Activated gamma-delta T cell (primary cell): ENCODE data around the gene DKK1.

Source experiments
- DNase-seq: peaks from one replicate; lab custom pipeline; 2025; lab: John Stamatoyannopoulos, UW
- total RNA-seq, 2 donors: gene quantifications; one replicate each; lab custom pipeline; 2026; lab: John Stamatoyannopoulos, UW

Gene DKK1, protein sequence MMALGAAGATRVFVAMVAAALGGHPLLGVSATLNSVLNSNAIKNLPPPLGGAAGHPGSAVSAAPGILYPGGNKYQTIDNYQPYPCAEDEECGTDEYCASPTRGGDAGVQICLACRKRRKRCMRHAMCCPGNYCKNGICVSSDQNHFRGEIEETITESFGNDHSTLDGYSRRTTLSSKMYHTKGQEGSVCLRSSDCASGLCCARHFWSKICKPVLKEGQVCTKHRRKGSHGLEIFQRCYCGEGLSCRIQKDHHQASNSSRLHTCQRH
- 0 reads per million in 2 donors for total RNA-seq

DNA sequence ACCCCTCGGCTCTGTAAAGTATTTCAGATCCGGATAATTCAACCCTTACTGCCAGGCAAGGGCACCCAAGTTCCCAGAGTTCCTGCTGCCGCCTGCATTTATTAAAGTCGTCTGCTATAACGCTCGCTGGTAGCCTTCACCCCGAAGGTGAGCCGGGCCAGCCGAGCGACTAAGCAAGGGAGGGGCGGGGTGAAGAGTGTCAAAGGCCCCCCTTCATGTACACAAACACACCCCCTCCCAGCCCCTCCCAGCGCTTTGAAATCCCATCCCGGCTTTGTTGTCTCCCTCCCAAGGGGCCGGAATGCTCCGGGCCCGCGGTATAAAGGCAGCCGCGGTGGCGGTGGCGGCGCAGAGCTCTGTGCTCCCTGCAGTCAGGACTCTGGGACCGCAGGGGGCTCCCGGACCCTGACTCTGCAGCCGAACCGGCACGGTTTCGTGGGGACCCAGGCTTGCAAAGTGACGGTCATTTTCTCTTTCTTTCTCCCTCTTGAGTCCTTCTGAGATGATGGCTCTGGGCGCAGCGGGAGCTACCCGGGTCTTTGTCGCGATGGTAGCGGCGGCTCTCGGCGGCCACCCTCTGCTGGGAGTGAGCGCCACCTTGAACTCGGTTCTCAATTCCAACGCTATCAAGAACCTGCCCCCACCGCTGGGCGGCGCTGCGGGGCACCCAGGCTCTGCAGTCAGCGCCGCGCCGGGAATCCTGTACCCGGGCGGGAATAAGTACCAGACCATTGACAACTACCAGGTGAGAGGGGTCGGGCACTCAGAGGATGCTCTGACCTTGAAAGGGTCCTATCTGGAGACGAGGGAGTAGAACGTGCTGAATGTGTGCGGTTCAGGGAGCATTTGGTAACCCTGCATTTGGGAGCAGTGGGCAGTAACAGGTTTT, at the start of gene DKK1:
Gene DKK1 (plus strand): TSS at position 349 of the 889 bp plus-strand sequence. CDS start 154 bp downstream, at position 503.
- no peak for DNase-seq

- DNase-seq, result no peak
Observed at GRCh38 chr10:52265131-52265926, 48.8 kb upstream of the DKK1 start.

GRCh38 chr10:52266858-52267257, 47.2 kb upstream of the DKK1 start:
- DNase-seq, result no peak

DNA sequence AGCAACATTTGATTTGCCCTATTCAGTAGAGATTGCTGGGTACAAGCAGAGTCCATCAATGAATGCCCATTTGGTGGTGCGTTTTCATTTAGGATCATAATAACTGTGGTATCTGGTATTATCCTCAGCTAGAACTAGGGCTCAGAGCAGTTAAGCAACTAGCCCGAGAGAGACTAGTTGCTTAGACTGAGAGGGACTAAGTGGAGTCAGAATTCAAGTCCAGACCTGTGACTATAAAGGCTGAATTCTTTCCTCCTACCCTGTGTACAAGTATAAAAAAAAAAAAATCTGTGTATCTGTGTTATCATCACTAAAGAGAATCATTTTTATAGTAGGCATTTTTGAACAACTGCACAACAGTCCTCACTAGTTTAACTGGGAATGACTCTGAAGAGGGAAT, 45.3 kb upstream of the DKK1 start:
- no peak for DNase-seq

DNA sequence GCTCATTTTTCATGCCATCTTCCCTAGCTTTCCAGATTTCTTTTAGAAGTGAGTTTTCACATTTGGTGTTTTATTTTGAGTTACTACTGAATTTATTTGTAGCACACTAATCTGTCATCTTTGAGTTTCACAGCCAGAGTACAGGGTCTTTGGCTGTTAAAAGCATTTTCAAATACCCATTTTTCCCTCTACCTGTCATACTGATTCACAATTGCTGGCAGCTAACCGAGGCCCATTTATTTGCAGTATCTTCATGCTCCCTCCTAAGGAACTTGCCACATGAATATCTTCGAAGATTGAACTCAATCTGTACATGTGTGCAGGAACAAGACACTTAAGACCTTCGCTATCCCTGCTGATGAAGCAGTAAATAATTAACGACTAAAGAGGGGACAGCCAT, 44.8 kb upstream of the DKK1 start:
- no peak for DNase-seq

- DNase-seq, result no peak
Observed at GRCh38 chr10:52276163-52276562, 37.9 kb upstream of the DKK1 start.

GRCh38 chr10:52276986-52277385, 37.1 kb upstream of the DKK1 start:
- DNase-seq, result no peak

DNA sequence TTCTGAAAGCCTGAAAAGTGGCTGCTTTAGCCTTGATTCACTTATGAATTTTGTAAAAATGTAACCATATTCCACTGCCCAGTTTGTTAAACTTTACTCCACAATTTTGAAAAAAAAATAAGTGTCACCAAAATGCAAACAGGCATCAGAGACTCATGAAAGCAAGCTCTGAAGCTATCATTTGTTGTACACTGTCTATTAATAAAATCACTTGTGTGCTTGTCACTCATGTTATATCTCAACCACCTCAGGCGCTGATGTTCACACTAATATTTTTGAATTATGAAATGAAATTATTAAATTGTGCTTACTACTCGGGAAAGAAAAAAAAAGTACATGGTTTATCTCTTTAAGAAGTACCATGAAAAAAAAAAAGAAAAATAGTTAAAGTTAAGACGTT, 34.5 kb upstream of the DKK1 start:
- no peak for DNase-seq

- no peak for DNase-seq
Observed at GRCh38 chr10:52280051-52280450, 34.0 kb upstream of the DKK1 start.

- DNase-seq, result no peak
Observed at GRCh38 chr10:52283174-52283573, 30.9 kb upstream of the DKK1 start.

DNA sequence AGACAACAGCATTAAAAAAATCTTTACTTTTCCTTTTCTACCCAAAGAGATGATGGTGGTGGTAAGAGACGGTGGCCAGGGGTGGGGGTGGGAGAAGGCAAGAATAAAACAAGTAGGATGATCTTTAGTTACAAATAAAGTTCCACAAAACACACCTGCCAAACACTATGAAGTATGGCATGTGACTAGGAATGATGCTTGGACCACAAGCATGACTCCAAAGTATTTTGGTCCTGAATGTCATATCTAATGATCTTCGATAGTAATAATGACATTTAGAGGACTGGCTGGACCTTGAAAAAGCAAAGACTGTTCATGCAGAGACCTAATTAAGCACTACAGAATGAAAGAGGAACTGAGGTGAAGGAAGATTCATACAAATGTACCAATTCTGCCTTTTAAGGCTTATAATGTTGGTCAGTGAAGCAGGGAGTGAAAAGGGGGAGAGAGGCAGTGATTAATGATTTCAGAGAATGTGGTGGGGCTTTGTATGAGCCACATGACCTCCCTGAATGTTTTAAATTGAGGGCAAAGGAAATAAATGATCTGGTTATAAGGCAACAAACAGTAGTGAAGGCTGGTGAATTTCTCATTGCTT, 29.6 kb upstream of the DKK1 start:
- no peak for DNase-seq

DNA sequence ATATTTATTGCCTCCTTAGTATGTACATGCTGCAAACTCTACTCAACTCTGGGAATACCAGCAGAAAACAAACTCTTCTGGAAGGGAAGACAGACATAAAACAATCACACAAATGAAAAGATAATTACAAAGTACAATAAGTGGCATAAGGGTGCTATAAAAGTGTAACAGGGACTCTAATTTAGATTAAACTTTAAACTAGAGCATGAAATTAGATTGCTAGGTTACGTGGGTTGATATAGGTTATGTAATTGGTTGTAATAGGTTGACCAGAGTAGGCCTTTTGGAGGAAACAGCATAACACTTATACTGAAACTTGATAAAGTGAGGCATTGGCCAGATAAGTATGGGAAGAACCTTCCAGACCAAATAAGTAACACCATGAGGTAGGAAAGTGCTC, 26.2 kb upstream of the DKK1 start:
- DNase-seq, result no peak

GRCh38 chr10:52297747-52298146, 16.3 kb upstream of the DKK1 start:
- no peak for DNase-seq

DNA sequence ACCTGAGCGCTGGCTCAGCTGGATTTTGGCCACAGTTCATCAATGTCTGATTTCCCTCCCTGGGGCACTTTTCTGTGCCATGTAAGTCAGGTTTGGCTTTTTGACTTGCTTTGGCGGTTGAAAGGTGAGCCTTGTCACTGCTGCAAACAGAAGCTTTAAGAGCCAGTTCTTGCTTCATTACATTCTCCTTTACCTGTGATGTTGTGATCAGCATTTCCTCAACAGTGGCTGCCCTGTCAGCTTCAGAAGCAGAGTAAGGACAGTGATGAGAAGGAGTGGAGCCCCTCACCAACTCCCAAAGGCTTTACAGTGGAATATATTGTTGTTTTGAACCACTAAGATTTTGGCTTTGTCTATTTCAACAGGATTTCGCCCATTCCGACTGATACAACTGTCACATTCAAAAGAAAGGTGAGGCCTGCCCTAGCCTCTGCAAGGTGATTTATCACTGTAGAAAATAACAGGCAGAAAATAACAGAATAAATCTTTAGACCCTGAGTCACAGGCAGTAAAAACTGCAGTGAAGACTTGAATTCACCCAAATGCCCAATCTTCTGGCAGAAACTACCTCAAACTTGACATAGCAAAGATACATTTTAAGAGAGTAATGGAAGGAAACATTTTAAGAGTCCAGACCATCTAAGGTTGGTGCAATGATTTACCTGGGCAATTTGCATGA, 13.3 kb upstream of the DKK1 start:
- no peak for DNase-seq

DNA sequence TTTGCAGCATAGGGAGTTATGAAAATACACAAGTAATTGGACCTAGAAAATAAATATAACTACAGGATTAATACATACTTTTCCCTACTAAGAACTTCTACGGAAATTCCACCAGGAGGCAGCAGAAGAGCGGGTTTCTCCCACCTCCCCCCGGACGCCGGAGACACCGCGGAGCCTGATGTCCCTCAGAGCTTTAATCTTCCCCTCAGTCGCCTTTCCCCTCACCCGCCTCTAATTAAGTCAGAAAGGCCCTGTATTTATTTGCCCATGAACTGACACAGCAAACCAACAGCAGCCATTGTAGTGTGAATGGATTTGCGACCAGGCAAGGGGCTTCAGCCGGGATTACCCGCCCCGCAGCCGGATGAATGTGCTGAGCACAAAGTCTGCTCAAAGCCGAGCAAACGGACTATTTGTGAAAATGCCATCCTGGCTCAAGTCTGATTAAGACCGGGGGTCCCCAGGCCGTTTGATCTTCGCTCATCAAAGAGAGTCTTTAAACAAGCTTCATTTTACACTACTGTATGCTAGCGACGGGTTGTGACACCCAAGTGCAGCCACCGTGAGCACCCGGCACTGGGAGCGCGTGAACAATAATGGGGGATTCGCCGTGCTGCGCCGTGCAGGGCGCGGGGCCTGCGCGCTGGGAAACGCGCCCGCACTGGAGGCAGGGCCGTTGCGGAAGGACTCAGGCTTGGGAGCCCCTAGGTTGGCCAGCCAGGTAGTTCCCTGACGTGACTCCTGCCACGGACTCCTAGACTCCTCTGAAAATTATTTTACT, 5.6 kb upstream of the DKK1 start:
- no peak for DNase-seq

GRCh38 chr10:52312942-52313255, 1.2 kb upstream of the DKK1 start:
- no peak for DNase-seq

DNA sequence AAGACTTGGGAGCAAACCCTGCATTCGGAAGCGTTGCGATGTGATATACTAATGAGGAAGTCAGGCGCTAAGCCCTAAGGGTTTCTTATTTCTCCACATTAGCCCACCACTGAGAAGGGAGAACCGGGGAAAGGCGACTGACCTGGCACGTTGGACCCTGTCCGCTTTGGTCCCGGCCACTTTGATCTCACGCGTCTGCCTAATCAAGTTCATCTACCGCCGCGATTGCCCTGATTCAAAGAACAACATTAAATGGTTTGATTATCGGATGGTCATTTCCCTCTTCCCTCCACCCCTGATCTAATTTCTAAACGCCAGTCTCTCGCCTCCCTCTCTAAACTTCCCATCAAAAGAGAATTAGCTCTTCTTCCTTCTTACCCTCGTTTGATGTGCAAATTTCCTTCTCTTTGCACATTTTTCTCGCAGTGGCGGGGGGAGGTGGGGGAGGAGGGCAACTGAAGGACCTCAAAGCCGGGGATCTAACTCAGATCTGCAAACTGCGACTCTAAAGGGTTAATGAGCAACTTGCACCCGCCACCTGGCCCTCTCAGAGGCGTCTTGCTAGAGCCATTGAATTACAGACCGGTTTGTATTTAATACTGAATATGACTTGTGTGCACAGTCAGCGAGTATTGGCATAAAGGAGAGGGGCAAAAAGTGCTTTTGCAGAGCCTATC, 687 bp upstream of the DKK1 start:
- no peak for DNase-seq

DNA sequence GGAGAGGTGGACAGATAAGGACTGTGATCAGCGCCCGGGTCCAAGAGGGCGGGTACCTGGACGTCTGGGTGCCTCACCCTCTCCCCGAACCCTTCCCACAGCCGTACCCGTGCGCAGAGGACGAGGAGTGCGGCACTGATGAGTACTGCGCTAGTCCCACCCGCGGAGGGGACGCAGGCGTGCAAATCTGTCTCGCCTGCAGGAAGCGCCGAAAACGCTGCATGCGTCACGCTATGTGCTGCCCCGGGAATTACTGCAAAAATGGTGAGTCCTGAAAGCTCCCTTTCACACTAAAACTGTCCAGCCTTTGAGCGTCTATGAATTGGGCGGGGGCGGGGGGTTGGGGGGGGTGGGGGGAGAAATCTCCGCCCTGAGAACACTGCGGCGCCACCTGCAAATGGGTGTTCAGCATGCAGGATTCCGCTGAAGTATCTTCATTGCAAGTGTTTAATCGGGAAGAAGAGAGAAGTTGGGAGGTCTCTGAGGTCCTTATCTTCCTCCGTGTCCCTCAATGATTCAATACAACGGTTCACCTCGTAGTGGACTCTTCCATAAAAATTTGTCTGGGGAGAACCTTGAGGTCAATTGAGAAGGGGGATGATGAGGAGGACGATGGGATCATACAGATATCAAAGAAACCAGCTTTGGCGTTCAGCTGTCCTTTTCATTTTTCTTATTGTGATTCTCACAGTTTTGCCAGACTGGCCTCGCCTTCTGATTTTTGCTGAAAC, 906 bp downstream of the DKK1 start:
- DNase-seq, result no peak

DNA sequence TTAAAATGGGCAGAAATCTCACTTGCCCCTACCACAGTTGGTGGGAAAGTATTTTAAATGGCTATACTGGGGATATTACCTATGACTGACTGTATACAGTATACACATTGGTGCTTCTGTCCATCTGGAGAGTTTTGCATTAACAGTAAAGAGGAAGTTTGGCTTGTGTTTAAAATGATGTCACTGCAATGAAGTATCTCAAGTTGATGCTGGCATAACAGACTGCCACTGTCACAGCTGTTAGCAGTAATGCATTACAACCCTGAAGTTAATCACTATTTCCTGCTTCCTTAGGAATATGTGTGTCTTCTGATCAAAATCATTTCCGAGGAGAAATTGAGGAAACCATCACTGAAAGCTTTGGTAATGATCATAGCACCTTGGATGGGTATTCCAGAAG, 1.9 kb downstream of the DKK1 start:
- DNase-seq, result no peak

DNA sequence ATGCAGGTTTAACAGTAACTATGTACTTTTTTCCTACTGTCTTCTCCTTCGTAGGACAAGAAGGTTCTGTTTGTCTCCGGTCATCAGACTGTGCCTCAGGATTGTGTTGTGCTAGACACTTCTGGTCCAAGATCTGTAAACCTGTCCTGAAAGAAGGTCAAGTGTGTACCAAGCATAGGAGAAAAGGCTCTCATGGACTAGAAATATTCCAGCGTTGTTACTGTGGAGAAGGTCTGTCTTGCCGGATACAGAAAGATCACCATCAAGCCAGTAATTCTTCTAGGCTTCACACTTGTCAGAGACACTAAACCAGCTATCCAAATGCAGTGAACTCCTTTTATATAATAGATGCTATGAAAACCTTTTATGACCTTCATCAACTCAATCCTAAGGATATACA, 2.4 kb downstream of the DKK1 start:
- DNase-seq, result no peak
